GM15510 (cell line): ENCODE data around the gene ITGB8.

Source experiments
- POLR2A ChIP-seq: IDR thresholded peaks from 3 replicates; pipeline ENCODE4 v1.6.1; 2011; ENCODE audit warnings: borderline replicate concordance; ENCODE audit not compliant: insufficient read length; ENCODE audit errors: extremely low read depth

The ITGB8 gene

GRCh38 chr7:20305726-20306125 lies 25.0 kb upstream of the ITGB8 start:
- TF ChIP-seq POLR2A: no peak

- TF ChIP-seq POLR2A: no peak
These were observed 24.3 kb upstream of the ITGB8 start for GRCh38 chr7:20306180-20306946.

GRCh38 chr7:20307119-20307518 lies 23.6 kb upstream of the ITGB8 start:
- no peak for TF ChIP-seq POLR2A

GRCh38 chr7:20307901-20308300 lies 22.8 kb upstream of the ITGB8 start:
- no peak for TF ChIP-seq POLR2A

GRCh38 chr7:20310301-20310700 lies 20.4 kb upstream of the ITGB8 start:
- TF ChIP-seq POLR2A: no peak

GRCh38 chr7:20310963-20311742 lies 19.5 kb upstream of the ITGB8 start:
- TF ChIP-seq POLR2A: no peak

GRCh38 chr7:20311743-20312042 lies 19.0 kb upstream of the ITGB8 start:
- TF ChIP-seq POLR2A: no peak

GRCh38 chr7:20312562-20312961 lies 18.1 kb upstream of the ITGB8 start:
- TF ChIP-seq POLR2A: no peak

GRCh38 chr7:20313626-20314025 lies 17.1 kb upstream of the ITGB8 start:
- TF ChIP-seq POLR2A: no peak

- TF ChIP-seq POLR2A: no peak
These were observed 16.5 kb upstream of the ITGB8 start for GRCh38 chr7:20314198-20314597.

- no peak for TF ChIP-seq POLR2A
These were observed 14.0 kb upstream of the ITGB8 start for GRCh38 chr7:20316706-20317105.

GRCh38 chr7:20317413-20317812 lies 13.3 kb upstream of the ITGB8 start:
- no peak for TF ChIP-seq POLR2A

GRCh38 chr7:20318933-20319332 lies 11.8 kb upstream of the ITGB8 start:
- TF ChIP-seq POLR2A: no peak

- TF ChIP-seq POLR2A: no peak
These were observed 10.4 kb upstream of the ITGB8 start for GRCh38 chr7:20320322-20320721.

GRCh38 chr7:20320786-20321185 lies 9.9 kb upstream of the ITGB8 start:
- no peak for TF ChIP-seq POLR2A

GRCh38 chr7:20323595-20323994 lies 7.1 kb upstream of the ITGB8 start:
- no peak for TF ChIP-seq POLR2A
